HFFc6 (cell line): ENCODE results near the gene RUNX1. TPM values are rescaled to one million over a fixed set of nuclear protein-coding genes. Genes with fewer than 3 reads are reported as not detected.
A peak's percentile ranks its signal among the peaks of the same experiment; 100 is the strongest.

Experiments
- DNase-seq: peaks from one replicate; pipeline ENCODE4 v3.0.0-alpha.2; 2018
- H3K27ac Mint-ChIP-seq: 2 replicates; pipeline ENCODE4 v1.8.0; 2020; ENCODE audit warnings: mild to moderate bottlenecking, mixed read lengths
- H3K27me3 Mint-ChIP-seq: 2 replicates; pipeline ENCODE4 v1.8.0; 2021; ENCODE audit warnings: mild to moderate bottlenecking, moderate library complexity, mixed read lengths; ENCODE audit not compliant: insufficient read depth
- H3K36me3 Mint-ChIP-seq: 2 replicates; pipeline ENCODE4 v1.8.0; 2021; ENCODE audit warnings: low read depth, mixed read lengths
- H3K4me1 Mint-ChIP-seq: 2 replicates; pipeline ENCODE4 v1.8.0; 2020; ENCODE audit warnings: low read depth, mixed read lengths
- H3K4me3 Mint-ChIP-seq: 2 replicates; pipeline ENCODE4 v1.8.0; 2020; ENCODE audit warnings: mild to moderate bottlenecking, moderate library complexity, mixed read lengths
- H3K9me3 Mint-ChIP-seq: 2 replicates; pipeline ENCODE4 v1.8.0; 2020; ENCODE audit warnings: mild to moderate bottlenecking, mixed read lengths
- CTCF ChIP-seq: fragments of 200-600 bp; sonication (generic); IDR thresholded peaks from 2 replicates; pipeline ENCODE4 v1.5.0; 2021; ENCODE audit warnings: antibody characterized with exemption, mild to moderate bottlenecking
- total RNA-seq, 6 experiments: library from RNA; stranded (reverse); fragmentation: NEBNext Ultra II Directional; extraction: Animal tissue kit (Norgen Biotek cat#: 25700); gene quantifications; 2 replicates in 1 of 6; 3 replicates in 5 of 6; pipeline ENCODE4 v1.2.3, GENCODE V29; 2021

Gene RUNX1
- total RNA-seq, 6 experiments from 2014 or later: 57.4 to 78.9 (median 61.3) TPM

DNA sequence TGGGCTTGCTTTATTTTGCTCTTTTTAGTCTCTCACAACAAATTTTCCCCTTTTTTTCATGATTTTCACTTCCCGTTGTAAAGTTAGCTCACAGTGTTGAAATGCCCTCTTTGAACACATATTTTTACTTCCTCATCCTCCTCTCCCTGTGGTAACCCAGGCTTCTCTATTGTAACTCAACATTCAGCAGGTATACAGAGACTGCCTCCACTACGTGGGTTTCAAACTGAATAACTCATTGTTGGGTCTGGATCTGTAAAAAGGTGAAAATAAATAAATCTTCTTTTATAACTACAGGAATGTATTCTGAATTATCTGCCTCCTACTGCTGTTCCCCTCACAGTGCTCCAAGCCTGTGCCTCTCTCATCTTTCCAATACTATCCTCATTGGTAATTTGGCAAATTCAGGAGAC, 166.4 kb downstream of the RUNX1 start:
- peaks cover 63% of the 10 kb centered on the region for H3K4me1 Mint-ChIP-seq
- H3K27me3 Mint-ChIP-seq: peaks cover 14% of the 10 kb centered on the region
- H3K9me3 Mint-ChIP-seq: peaks cover 4% of the 10 kb centered on the region
- peaks cover 88% of the 10 kb centered on the region for H3K36me3 Mint-ChIP-seq
- DNase-seq: no peak
- peak overlapping the region; percentile 93 for H3K4me3 Mint-ChIP-seq
- H3K27ac Mint-ChIP-seq: peak overlapping the region; percentile 99
- TF ChIP-seq CTCF: no peak

DNA sequence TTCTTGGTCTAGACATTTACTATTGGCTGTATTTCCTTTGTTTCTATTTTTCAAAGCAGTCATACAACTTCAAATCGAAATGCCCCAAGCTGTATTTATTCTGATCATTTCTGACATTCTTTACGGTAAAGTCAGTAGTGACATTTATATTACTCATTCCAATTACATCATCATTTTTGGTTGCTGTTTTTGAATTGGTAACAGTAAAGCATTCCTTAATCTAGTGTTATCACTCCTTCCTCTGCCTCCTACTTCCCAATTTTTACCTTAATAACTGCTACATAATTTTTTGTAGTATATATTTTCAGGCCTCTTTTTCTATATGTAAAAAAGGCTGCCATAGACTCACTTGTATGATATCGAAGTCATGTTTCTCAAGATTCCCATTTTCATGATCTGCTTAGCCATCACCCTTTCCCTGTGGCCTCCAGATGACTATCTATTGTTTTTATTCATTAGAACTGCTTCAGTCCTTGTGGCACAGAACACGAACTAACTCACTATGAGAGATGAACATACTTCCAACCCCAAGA, 167.2 kb downstream of the RUNX1 start:
- peak overlapping the region; percentile 99 for H3K27ac Mint-ChIP-seq
- H3K4me1 Mint-ChIP-seq: peaks cover 69% of the 10 kb centered on the region
- H3K27me3 Mint-ChIP-seq: peaks cover 9% of the 10 kb centered on the region; the same call in 1 of the 2 replicates
- peak overlapping the region; percentile 93 for H3K4me3 Mint-ChIP-seq
- TF ChIP-seq CTCF: no peak
- DNase-seq: peak; percentile 88
- H3K9me3 Mint-ChIP-seq: peaks cover 4% of the 10 kb centered on the region; the same call in 1 of the 2 replicates
- peaks cover 85% of the 10 kb centered on the region for H3K36me3 Mint-ChIP-seq

GRCh38 chr21:34881421-34881820, 167.7 kb downstream of the RUNX1 start:
- peak overlapping the region; percentile 93 for H3K4me3 Mint-ChIP-seq
- peaks cover 81% of the 10 kb centered on the region for H3K36me3 Mint-ChIP-seq
- H3K27me3 Mint-ChIP-seq: peaks cover 9% of the 10 kb centered on the region; the same call in 1 of the 2 replicates

DNA sequence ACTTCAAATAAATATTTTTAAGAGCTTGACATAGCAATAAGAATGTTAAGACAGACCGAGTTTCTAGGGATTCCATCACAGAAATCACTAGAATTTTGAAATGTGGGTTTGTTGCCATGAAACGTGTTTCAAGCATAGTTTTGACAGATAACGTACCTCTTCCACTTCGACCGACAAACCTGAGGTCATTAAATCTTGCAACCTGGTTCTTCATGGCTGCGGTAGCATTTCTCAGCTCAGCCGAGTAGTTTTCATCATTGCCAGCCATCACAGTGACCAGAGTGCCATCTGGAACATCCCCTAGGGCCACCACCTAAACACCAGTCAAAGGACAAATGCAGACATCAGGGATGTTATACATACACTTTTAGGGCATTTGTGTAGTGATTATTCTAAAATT, 168.7 kb downstream of the RUNX1 start:
- peak overlapping the region; percentile 80 for H3K27ac Mint-ChIP-seq
- peaks cover 8% of the 10 kb centered on the region; the same call in 1 of the 2 replicates for H3K27me3 Mint-ChIP-seq
- H3K9me3 Mint-ChIP-seq: peaks cover 4% of the 10 kb centered on the region; the same call in 1 of the 2 replicates
- TF ChIP-seq CTCF: no peak
- no peak for DNase-seq
- peaks cover 78% of the 10 kb centered on the region for H3K4me1 Mint-ChIP-seq
- peaks cover 81% of the 10 kb centered on the region for H3K36me3 Mint-ChIP-seq
- peak overlapping the region; percentile 83 for H3K4me3 Mint-ChIP-seq

More at GRCh38 chr21:34881421-34881820, 167.7 kb downstream of the RUNX1 start:
- DNase-seq: peak; percentile 72
- Mint-ChIP-seq H3K9me3 (peaks cover 4% of the 10 kb centered on the region; the same call in 1 of the 2 replicates), H3K4me1 (peaks cover 69% of the 10 kb centered on the region), H3K27ac (peak overlapping the region; percentile 99)
- no peak for TF ChIP-seq CTCF

DNA sequence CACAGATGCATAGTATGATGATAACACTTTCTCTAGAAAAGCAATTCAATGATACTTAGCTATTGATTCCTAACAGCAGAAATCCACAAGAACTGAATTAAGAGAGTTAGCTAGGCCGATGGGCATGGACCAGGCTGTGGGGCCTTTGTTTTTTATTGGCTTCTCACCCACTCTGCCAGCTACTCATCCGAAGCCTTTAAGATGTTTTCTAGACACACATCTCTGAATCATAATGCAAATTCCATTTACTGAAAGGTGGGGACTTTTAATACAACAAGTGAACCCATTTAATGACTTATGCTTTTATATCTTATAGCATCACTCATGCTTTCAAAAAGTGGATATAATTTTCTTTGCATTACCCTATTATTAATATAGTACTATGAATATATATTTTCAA, 170.2 kb downstream of the RUNX1 start:
- DNase-seq: no peak
- Mint-ChIP-seq H3K4me3 (no peak overlapping the region), H3K27ac (peak overlapping the region; percentile 59; the same call in 1 of the 2 replicates), H3K9me3 (no peaks in the 10 kb centered on the region; the same call in 1 of the 2 replicates), H3K4me1 (peaks cover 87% of the 10 kb centered on the region), H3K36me3 (peaks cover 81% of the 10 kb centered on the region), H3K27me3 (peaks cover 6% of the 10 kb centered on the region; the same call in 1 of the 2 replicates)
- TF ChIP-seq CTCF: no peak
